Epithelial cell of prostate (primary cell): ENCODE measurements around the gene NPSR1.

Experiments
- DNase-seq: peaks from one replicate; pipeline ENCODE4 v3.0.0-alpha.2; 2011; ENCODE audit warnings: low read depth, low spot score
- H3K27ac ChIP-seq: fragments of 450-650 bp; 2 replicates; pipeline ENCODE4 v1.5.1; 2017; ENCODE audit warnings: mild to moderate bottlenecking

The NPSR1 gene

DNA sequence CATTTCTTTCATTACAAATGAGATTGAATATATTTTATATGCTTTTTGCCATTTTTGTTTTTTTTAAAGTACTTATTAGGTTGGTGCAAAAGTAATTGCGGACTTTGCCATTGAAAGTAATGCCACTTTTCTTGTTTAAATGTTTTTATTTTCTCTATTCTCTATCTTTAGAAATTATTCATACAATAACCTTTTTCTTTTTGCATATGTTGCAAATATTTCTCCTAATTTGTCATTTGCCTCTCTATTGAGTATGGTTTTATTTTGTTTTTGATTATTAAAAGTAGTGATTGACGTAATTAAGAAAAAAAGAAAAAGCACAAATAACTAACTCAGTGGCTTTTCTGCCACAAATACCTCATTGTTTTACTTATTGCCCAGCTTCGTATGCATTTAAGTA is 172.4 kb downstream of the NPSR1 start:
- DNase-seq = no peak
- no peak overlapping the region for H3K27ac ChIP-seq

DNA sequence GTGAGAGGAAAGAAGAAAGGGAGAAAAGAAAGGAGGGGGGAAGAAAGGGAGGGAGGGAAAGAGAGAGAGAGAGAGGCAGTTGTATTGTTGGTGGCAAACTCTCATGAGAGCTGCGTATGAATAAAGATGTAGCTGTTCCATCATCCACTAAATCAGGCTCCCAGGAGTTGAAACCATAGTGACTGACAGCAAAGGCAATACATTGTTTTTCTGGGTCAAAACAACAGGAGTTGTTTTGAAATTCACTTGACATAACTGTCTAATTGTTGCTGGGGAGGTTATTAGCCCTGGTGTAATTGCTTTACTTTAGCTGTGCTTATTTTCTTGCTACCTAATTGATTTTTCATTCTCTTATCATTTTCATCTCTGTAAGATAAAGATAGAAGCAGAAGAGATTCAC is 173.4 kb downstream of the NPSR1 start:
- DNase-seq = no peak
- no peak overlapping the region for H3K27ac ChIP-seq

DNA sequence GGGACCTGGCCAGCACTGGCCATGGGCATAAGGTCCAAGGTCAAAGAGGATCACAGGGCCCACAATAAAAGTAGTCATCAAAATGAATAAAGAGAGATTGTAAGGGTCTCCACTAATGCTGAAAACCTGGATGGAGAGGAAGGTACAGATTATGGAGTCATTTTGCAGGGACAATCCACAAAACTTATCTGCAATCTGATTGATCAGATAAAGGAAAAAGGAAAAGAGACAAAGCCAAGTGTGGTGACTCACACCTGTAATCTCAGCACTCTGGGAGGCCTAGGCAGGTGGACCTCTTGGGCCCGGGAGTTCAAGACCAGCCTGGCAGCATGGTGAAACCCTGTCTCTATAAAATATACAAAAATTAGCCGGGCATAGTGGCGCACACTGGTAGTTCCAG is 174.0 kb downstream of the NPSR1 start:
- no peak overlapping the region for H3K27ac ChIP-seq
- no peak for DNase-seq

DNA sequence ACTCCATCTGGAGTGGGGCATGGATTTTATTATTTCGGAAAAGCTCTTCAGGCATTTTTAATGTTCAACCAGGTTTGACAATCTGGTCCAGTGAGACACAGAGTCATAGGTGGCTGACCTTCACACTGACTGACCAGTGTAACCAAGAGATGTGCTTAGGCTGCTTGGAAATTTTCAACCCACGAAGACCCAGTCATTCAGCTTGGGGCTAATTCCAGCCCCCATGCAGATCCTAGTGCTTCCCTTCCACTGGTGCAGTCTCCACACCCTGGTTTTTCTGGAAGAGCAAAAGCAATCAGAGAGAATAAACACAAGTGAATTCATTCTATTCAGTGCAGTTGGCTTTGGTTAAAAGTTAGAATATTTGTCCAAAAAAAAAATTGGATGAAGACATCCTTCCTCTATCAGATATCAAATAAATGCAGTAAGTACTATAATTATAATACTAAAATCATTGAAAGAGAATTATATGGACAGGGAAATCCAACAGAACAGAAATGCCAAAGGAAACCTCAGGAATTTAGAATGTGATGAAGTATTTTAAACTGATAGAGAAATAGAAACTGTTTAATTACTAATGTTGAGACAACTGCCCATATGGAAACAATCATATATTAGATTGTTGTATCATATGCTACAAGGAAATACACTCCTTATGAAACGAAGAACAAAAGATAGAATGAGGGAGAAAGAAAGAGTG is 178.0 kb downstream of the NPSR1 start:
- DNase-seq = no peak
- H3K27ac ChIP-seq = no peak overlapping the region

DNA sequence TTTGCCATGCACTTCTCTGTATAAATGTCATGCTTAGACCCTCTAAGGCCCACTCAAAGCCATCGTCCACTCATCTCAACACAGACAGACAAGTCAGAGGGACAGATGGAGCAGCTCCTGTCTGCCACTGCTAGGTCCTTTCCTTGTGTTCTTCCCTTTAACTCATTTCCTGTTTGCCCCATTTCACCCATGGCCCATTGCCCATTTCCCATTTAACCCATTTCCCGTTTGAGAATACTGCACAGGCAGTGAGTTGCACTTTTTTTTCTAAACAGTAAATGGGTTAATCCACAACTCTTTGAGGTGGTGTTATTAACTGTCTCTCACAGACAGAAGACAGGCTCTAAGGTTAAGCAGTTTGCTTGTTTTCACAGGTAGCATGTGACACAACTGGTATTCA is 179.3 kb downstream of the NPSR1 start:
- no peak overlapping the region for H3K27ac ChIP-seq
- no peak for DNase-seq

DNA sequence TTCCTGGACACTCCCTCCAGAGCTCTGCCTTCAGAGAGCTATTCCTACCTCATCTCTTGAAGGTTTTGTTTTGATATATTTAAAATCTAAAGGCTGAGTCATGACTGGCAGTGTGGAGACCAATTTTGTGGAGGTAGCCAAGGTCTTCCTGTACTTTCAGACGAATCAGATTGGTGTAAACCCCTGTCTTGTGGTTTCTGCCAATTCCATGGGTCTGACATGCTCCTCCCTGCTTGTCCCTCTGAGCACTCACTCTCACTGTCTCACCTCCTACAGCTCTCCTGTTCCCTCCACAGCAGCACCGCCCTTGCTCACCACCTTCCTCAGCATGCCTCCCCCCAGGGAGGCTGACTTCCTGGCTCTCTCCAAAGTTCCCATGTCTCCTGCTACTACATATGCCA is 179.8 kb downstream of the NPSR1 start:
- no peak overlapping the region for H3K27ac ChIP-seq
- no peak for DNase-seq

DNA sequence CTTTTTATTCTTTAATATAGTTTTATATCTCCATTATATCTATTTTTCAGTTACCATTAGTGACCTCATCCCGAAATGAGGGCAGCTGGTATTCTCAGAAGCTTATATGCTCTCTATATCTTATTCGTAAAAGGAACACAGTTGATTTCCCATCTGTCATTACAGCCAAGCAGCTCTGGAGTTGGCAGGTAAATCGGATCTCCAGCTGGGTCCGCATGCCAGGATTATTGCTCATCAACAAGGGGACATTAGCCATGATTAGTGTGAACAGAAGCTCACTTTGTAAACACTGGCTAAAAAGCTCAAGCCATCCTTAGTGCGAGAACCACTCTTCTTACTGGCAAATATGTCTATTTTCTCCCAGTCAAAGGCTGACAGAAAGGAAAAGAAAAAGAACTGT is 180.3 kb downstream of the NPSR1 start:
- DNase-seq = no peak
- H3K27ac ChIP-seq = no peak overlapping the region

DNA sequence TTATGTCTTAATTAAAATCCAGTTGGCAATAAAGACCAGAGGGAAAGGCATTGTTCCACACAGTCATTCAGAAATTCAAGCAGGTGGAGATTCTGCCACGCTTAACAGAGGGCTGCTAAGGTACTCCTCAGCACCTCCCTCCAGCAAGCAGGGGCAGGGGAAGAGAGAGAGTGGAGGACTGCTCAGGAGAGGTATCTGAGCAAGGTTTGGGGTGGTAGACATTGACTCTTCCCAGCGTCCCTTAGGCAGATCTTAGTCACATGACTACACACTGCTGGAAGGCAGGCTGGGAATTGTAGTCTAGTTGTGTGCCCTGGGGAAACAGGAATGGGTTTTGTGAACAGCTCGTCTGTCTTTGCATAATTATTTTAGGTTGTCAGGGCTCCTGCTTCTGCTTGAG is 181.6 kb downstream of the NPSR1 start:
- DNase-seq = no peak
- H3K27ac ChIP-seq = no peak overlapping the region

DNA sequence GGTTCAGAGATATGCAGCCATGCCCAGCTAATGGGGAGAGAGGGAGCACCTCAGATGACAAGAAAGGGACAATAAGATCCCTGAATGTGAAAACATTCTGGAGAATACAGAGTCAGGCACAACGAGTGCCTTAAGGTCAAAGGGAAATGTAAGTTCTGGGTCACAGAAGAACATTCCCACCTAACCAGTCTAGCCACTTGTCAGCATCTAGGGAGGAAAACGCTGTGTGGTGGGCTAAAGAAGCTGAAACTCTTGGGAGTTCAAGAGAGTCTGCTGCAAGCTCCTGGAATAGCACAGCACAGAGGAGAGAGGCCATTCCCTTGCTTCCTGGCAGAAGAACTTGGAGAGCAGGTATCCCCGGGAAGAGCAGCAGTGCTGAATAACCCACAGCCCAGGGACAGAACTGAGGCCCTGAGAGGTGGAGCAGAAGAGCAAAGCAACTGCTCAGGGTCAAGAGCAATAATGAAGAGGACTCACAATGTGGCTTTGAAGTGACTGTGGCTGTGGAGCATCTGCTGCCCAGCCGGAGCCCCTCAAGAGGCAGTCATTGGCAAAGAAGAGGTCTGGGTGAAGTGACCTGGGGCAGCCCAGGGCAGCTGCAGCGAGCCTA is 182.3 kb downstream of the NPSR1 start:
- no peak overlapping the region for H3K27ac ChIP-seq
- DNase-seq = no peak

DNA sequence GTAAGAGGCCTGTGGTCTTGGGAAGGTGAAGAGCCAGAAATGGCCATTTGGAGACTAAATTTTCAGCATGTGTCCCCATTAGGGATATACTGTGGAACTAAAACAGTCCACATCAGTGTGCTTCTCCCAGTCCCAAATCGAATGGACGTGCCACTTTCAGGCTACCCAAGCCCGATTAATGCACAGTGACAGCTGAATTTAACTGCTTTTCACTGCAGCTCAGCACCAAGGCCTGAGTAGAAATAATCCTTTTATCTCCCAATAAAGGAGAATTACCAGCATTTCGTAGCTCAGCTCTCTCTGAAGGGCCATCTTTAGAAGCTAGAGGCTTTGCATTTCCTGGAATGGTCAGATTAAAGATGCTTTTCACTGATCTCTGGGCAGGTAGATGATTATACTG is 183.3 kb downstream of the NPSR1 start:
- no peak overlapping the region for H3K27ac ChIP-seq
- no peak for DNase-seq

DNA sequence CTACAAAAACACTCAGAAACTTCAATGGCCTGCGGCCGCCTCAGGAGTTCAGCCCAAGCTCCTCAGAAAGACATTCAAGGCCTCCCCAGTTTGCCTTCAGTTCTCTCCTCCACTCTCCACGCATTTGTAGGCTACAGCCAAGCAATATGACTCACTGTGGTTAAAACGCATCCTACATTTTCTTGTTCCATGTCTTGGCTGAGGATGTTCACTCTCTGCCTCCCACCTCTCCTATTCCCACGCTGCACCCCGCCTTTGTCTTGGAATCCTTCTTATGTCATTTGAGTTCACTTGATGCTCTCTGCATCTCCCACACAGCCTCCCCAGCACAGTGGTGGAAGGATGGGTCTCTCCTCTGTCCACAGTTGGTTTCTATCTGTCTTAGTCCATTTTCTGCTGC is 184.8 kb downstream of the NPSR1 start:
- DNase-seq = no peak
- no peak overlapping the region for H3K27ac ChIP-seq

DNA sequence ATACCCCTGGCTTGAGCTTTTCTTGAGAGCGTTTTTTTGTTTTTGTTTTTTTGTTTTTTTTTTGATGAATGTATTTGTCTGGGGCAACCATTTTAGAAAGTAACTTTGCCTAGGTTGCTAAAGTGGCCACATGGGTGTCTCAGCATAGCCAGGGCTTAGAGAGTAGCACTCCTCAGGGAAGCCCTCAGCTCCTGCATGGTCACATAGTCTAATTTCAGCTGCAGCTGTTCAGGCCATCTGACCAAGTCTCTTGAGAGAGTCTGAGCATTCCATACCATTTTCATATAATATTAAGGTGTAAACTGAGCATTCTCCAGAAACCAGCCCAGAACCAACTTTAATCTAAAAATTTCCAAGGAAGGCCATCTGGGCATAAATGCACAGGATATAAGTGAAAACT is 186.4 kb downstream of the NPSR1 start:
- no peak overlapping the region for H3K27ac ChIP-seq
- no peak for DNase-seq

DNA sequence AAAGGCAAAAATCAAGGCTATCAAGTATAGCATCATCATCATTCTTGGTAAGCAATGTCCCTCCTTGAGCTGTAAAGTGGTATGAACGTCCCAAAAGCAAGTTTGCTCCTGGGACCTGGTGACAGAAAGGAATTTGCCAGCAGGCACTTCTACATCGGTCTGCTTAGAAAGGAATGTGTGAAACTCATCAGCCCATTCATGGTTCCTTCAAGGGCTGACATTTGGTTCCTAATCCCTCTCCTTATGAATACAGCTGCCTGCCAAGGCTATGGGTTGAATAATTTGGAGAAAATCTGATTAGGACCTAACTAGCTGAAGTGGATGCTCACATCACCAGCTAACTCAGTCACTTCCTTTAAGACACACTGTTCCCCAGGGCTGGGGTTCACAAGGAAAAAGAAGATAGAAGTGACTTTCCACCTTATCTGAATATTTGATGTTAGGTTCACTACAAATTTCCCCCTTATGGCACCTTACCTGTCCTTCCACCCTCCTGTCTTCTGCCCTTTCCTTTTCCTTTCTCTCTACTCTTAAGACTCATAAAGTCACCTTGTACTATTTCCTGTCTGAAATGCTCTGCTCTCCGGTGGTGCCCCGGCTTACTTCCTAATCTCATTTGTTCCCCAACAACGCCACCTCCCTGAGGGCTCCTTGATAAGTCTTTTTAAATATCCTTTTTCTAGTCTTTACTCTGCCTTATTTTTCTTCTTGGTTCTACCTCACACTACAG is 187.1 kb downstream of the NPSR1 start:
- no peak overlapping the region for H3K27ac ChIP-seq
- DNase-seq = no peak

DNA sequence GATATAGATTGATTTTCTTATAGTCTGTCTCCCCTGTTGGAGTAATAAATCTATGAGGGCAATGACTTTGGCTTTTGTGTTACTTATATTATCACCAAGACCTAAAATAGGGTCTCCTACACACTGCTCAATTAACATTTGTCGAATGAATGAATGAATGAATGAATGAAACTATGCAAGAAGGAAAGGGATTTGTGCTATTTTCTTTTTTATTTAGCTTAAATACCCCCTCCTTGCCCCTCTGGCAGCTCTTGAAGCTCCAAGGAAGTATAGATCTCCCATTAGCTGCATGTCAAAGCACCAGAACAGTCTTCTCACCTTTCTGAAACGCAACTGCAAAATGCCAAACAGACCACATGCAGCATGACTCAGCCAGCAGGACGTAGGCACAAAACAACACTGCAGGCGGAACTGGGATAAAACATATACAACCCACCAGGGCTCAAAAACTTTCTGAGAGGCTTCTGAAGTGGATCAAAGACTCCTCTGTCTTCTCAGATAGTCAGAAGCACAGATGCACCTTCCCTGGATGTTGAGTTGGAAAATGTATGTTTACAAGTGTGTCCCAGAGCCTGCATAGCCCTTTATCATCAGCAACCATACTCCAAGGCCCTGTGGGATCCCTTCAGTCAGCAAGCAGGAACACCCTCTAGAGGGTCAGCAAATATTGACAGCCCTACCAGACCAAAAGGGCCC is 187.8 kb downstream of the NPSR1 start:
- H3K27ac ChIP-seq = no peak overlapping the region
- DNase-seq = no peak

DNA sequence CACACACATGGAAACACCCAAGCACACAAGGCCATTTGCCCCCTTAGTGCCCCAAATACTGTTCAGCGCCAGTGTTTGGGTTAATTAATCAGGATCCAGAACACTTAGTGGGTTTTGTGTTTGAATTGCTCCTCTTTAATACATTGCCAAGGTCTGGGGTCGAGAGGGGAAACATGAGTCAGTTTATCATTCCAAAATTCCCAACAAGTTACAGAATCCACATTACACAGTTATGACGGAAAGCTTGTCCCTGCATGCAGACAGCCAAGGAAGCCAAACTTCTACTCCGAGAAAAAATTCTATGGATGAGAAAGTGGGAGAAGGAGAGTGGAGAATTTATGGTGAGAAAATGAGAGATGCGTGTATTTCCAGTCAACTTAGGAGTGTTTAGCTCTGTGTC is 189.0 kb downstream of the NPSR1 start:
- no peak overlapping the region for H3K27ac ChIP-seq
- DNase-seq = no peak

DNA sequence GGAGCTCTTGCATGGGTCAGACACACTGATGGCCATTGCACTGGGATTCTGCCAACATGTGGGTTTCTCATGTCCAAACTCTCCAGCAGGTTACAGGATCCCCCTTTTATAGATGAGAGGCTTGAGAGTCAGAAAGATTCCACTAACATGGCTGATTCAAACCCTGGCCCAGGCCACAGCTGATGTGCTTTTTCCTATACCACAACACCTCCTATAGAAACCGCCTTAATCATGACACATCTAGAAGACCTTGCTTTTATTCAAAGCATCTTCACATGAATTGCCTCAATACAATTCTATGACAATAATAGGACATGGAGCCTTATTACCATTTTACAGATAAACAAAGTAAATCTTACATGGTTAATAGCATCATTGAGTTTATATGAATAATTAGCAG is 190.7 kb downstream of the NPSR1 start:
- DNase-seq = no peak
- H3K27ac ChIP-seq = no peak overlapping the region

DNA sequence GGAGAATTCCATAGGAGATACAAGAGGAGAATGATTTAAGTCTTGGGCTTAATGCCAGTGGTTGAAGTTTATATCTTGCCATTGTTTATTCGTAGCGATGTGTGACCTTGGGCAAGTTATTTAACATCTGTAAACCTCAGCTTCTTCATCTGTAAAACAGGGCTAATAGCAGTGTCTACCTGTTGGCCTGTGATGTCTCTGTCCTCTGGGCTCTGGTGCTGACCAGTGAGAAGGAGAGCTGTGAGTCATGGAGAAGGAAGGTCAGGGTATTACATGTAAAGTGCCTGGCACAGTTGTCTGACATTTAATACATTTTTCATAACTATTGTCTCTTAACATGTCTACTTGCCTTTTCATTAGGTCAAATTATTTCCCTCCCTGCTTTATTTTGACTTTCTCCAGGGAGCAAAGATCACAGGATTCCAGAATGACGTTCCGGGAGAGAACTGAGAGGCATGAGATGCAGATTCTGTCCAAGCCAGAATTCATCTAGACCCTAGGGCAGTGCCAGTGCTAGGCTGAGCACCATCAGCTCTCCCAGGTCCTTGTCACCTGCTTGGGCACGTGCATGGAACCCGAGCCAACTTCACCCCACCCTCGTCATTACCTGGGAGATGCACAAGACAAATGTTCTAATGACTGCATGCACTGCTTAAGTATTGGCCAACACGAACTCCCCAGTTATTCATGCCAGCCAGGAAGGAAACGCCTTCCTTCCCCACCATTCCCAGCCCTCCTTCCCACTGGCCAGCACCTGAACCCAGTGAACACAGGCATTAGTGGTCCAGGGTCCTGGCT is 191.3 kb downstream of the NPSR1 start:
- no peak for DNase-seq
- H3K27ac ChIP-seq = no peak overlapping the region

DNA sequence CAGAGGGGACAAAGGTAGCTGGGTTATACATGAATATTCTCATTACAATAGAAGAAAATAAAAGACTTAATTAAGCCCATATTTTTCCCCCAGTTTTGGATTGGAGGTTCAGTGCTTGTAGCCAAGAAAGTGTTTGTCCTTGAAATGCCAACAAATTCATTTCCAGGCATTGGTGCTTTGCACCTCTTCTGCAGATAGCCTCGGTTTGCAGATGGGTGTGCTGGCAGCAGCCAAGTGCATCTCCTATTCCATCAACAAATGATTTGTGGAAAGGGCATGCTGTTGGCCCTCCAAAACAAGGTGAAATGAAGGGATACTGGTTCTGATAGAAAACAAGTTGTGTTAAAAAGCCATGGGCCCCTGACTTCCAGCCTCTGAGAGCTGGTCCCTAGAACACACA is 192.0 kb downstream of the NPSR1 start:
- no peak overlapping the region for H3K27ac ChIP-seq
- DNase-seq = no peak

DNA sequence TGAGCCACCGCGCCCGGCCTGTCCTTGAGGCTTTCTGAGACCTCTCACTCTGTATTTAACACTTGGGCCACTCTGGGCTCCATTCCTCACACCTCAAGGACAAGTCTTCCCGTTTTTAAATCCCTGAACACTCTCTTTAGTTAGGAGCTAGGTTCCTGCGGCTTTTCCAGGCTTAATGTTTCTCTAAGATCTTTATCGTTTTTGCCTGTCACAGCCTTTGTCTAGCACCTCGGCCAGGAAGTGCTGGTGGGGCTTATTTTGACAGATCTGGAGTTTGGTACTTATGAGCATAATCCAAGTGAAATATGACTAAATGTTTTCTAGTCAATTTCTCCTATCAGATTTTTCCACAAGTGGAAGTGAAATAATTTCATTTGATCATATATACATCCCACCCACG is 192.7 kb downstream of the NPSR1 start:
- DNase-seq = no peak

DNA sequence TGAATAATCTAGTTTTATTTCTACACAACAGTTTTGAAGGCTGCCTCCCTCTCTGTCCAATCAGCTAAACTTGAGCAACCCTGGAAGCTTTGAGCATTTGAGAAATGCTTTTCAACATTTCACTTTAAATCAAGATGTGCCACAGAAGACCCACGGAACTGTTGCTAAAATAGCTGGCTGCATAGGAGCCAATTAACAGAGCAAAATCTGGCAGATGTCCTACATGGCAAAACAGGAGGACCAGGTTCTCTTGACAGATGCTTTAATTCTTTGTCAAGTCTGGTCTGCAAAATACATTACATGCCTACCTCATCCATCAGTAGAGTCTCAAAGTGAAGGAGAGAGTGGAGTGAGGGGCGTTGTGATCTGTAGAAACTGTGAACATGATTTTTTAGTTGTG is 193.4 kb downstream of the NPSR1 start:
- DNase-seq = no peak
- H3K27ac ChIP-seq = no peak overlapping the region

More for the DNA sequence above, 192.7 kb downstream of the NPSR1 start:
- H3K27ac ChIP-seq = no peak overlapping the region
